ENCODE data around the gene SEMA5A. TPM values are rescaled to one million over a fixed set of nuclear protein-coding genes. Genes with fewer than 3 reads are reported as not detected.

SEMA5A gene
- total and polyA plus RNA-seq, 2 donors (not counting 1 experiment from before 2014, with no cell fraction given) = not detected

DNA sequence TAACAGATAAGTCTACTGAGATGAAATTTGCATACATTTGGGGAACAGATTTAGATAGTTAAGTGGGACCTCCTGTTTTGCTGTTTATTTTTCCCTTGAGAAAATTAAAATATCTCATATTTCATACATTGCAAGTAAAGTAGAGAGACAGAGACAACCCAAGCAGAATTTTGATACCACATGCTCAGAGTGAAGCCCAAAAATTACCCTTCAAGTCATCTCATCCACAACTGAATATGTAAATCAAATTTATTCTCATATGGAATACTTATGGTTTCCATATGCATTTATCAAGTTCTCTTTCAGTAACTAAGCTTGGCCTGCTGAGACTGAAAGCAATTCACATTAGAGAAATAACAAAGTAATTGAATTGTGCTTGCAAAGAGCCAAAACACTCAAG, 474.4 kb downstream of the SEMA5A start:
- no peaks in the 10 kb centered on the region for H3K36me3 ChIP-seq (replicated peaks in 1 of 2; ENCODE audit: control extremely low read depth in 1 of 2, control insufficient read depth in 1 of 2, extremely low read depth in 1 of 2, insufficient read depth in 2 of 2, low read length in 1 of 2)
- no peaks in the 10 kb centered on the region for H3K27me3 ChIP-seq (replicated peaks in 1 of 4; ENCODE audit: control extremely low read depth in 1 of 4, control insufficient read depth in 3 of 4, insufficient read depth in 4 of 4, low read length in 3 of 4)
- H3K4me3 ChIP-seq (ENCODE audit: control extremely low read depth in 1 of 5, extremely low read depth in 1 of 5, insufficient read depth in 1 of 5, low read depth in 2 of 5, low read length in 4 of 5) = no peak overlapping the region
- Mint-ChIP-seq H3K27me3 (no peaks in the 10 kb centered on the region), H3K4me1 (no peaks in the 10 kb centered on the region), H3K27ac (no peak overlapping the region), H3K4me3 (no peak overlapping the region), H3K9me3 (ENCODE audit: insufficient read depth) (peaks cover 3% of the 10 kb centered on the region)
- no peaks in the 10 kb centered on the region for H3K4me1 ChIP-seq (ENCODE audit: control insufficient read depth in 2 of 2, insufficient read depth in 2 of 2, low read length in 2 of 2)
- H3K9ac ChIP-seq (ENCODE audit: low read length) = no peak overlapping the region
- intact Hi-C loops (cut with micrococcal nuclease) = no loop called here
- H3K27ac ChIP-seq (ENCODE audit: low read length in 2 of 2) = no peak overlapping the region
- H2AFZ ChIP-seq (ENCODE audit: insufficient read depth, low read depth, low read length, poor library complexity, severe bottlenecking) = no peak overlapping the region
- no peak for ATAC-seq (ENCODE audit: low read depth)
- H3K4me2 ChIP-seq (replicated peaks; ENCODE audit: low read depth, low read length, poor library complexity, severe bottlenecking) = no peak overlapping the region
- no peak for DNase-seq
- TF ChIP-seq EZH2 (IDR thresholded peaks at IDR 0.05; ENCODE audit: borderline replicate concordance, insufficient read depth, low read depth, low read length, poor library complexity, severe bottlenecking) = no peak
- TF ChIP-seq, protein P1, sequence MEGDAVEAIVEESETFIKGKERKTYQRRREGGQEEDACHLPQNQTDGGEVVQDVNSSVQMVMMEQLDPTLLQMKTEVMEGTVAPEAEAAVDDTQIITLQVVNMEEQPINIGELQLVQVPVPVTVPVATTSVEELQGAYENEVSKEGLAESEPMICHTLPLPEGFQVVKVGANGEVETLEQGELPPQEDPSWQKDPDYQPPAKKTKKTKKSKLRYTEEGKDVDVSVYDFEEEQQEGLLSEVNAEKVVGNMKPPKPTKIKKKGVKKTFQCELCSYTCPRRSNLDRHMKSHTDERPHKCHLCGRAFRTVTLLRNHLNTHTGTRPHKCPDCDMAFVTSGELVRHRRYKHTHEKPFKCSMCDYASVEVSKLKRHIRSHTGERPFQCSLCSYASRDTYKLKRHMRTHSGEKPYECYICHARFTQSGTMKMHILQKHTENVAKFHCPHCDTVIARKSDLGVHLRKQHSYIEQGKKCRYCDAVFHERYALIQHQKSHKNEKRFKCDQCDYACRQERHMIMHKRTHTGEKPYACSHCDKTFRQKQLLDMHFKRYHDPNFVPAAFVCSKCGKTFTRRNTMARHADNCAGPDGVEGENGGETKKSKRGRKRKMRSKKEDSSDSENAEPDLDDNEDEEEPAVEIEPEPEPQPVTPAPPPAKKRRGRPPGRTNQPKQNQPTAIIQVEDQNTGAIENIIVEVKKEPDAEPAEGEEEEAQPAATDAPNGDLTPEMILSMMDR (IDR thresholded peaks at IDR 0.05) = no peak
- CTCF ChIA-PET = no interaction called here
- POLR2A ChIA-PET = no interaction called here
- no peaks in the 10 kb centered on the region for H3K79me2 ChIP-seq (ENCODE audit: control insufficient read depth, insufficient read depth, low read length)
- no peaks in the 10 kb centered on the region for H4K20me1 ChIP-seq (ENCODE audit: control insufficient read depth, insufficient read depth, low read length, poor library complexity, severe bottlenecking)
- no peaks in the 10 kb centered on the region for H3K9me3 ChIP-seq (ENCODE audit: control extremely low read depth in 1 of 3, control insufficient read depth in 2 of 3, insufficient read depth in 1 of 3, low read length in 2 of 3)

DNA sequence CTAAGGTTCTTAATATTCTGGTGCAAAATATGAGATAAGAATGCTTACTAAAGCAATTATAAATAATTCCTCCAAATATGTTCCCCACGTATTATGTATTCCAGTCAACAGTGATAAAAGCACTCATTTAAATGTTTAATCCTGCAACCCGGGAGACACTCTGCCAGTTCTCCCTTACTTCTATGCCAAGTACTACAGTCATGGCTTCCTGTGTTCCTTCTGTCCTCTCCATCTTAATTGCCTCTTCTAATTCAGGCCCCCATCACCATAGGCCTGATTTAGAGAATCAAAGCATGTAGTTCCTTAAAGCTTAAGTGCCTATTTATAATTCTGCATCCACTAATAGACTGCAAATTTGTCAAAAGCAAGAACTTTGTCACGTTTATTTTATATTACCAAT, 474.8 kb downstream of the SEMA5A start:
- ChIA-PET CTCF (no interaction called here), POLR2A (no interaction called here)
- Histone ChIP-seq H3K9me3 (ENCODE audit: control extremely low read depth in 1 of 3, control insufficient read depth in 2 of 3, insufficient read depth in 1 of 3, low read length in 2 of 3) (no peaks in the 10 kb centered on the region), H3K4me2 (replicated peaks; ENCODE audit: low read depth, low read length, poor library complexity, severe bottlenecking) (no peak overlapping the region), H3K4me1 (ENCODE audit: control insufficient read depth in 2 of 2, insufficient read depth in 2 of 2, low read length in 2 of 2) (no peaks in the 10 kb centered on the region), H3K9ac (ENCODE audit: low read length) (no peak overlapping the region), H3K36me3 (replicated peaks in 1 of 2; ENCODE audit: control extremely low read depth in 1 of 2, control insufficient read depth in 1 of 2, extremely low read depth in 1 of 2, insufficient read depth in 2 of 2, low read length in 1 of 2) (no peaks in the 10 kb centered on the region), H3K4me3 (ENCODE audit: control extremely low read depth in 1 of 5, extremely low read depth in 1 of 5, insufficient read depth in 1 of 5, low read depth in 2 of 5, low read length in 4 of 5) (no peak overlapping the region), H2AFZ (ENCODE audit: insufficient read depth, low read depth, low read length, poor library complexity, severe bottlenecking) (no peak overlapping the region), H4K20me1 (ENCODE audit: control insufficient read depth, insufficient read depth, low read length, poor library complexity, severe bottlenecking) (no peaks in the 10 kb centered on the region), H3K27me3 (replicated peaks in 1 of 4; ENCODE audit: control extremely low read depth in 1 of 4, control insufficient read depth in 3 of 4, insufficient read depth in 4 of 4, low read length in 3 of 4) (no peaks in the 10 kb centered on the region), H3K79me2 (ENCODE audit: control insufficient read depth, insufficient read depth, low read length) (no peaks in the 10 kb centered on the region), H3K27ac (ENCODE audit: low read length in 2 of 2) (no peak overlapping the region)
- Mint-ChIP-seq H3K4me3 (no peak overlapping the region), H3K9me3 (ENCODE audit: insufficient read depth) (peaks cover 3% of the 10 kb centered on the region), H3K27me3 (no peaks in the 10 kb centered on the region), H3K27ac (no peak overlapping the region), H3K4me1 (no peaks in the 10 kb centered on the region)
- TF ChIP-seq, protein P1 (IDR thresholded peaks at IDR 0.05) = no peak
- no peak for TF ChIP-seq EZH2 (IDR thresholded peaks at IDR 0.05; ENCODE audit: borderline replicate concordance, insufficient read depth, low read depth, low read length, poor library complexity, severe bottlenecking)
- DNase-seq (no peak), ATAC-seq (ENCODE audit: low read depth) (no peak)
- intact Hi-C loops (cut with micrococcal nuclease) = no loop called here
- 100% methylated on average over 2 of the region's 3 CpGs for WGBS (ENCODE audit: insufficient coverage)

All from B cell (primary cell).